ENCODE results near the gene PARP15. TPM values are rescaled to one million over a fixed set of nuclear protein-coding genes. Genes with fewer than 3 reads are reported as not detected.

Gene PARP15
- total RNA-seq, 1 experiment from 2014 or later = 0.24 TPM

DNA sequence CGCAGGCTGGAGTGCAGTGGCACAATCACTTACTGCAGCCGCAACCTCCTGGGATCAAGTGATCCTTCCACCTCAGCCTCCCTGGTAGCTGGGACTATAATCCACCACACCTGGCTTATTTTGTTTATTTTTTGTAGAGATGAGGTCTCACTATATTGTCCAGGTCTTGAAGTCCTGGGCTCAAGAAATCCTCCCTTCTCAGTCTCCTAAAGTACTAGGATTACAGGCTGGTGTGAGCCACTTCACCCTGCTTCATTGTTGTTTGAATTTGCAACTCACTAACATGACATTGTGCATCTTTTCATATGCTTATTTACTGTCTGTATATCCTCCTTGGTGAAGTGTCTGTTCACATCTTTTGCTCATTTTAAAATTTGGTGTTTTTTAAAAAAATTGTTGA, 10.1 kb downstream of the PARP15 start:
- Histone ChIP-seq H2AFZ (ENCODE audit: low read length) (no peak overlapping the region), H3K4ac (ENCODE audit: low read depth, low read length) (no peak overlapping the region), H3K18ac (ENCODE audit: insufficient read length, low read depth, low read length) (no peak overlapping the region), H3K9me3 (ENCODE audit: control insufficient read depth, low read depth, low read length) (no peaks in the 10 kb centered on the region), H3K27me3 (ENCODE audit: insufficient read depth, low read length) (no peaks in the 10 kb centered on the region), H2BK15ac (ENCODE audit: low read depth, low read length) (no peak overlapping the region), H3K23ac (ENCODE audit: insufficient read length, low read depth, low read length) (no peak overlapping the region), H2BK120ac (ENCODE audit: low read depth, low read length, poor library complexity, severe bottlenecking) (no peak overlapping the region), H3K4me2 (ENCODE audit: insufficient read depth, insufficient read length, low read length) (no peak overlapping the region), H3K9ac (ENCODE audit: extremely low read depth, insufficient read length, low read length) (no peak overlapping the region), H3K56ac (ENCODE audit: insufficient read length, low read depth, low read length) (no peak overlapping the region), H3T11ph (ENCODE audit: low read length) (no peak overlapping the region), H3K27ac (ENCODE audit: insufficient read length, low read depth, low read length) (no peak overlapping the region), H3K4me1 (ENCODE audit: insufficient read depth, low read length) (no peaks in the 10 kb centered on the region; the same call in 1 of the 2 replicates), H2BK12ac (ENCODE audit: insufficient read length, low read depth, low read length) (no peak overlapping the region), H4K91ac (ENCODE audit: insufficient read length, low read depth, low read length) (no peak overlapping the region), H3K79me1 (ENCODE audit: insufficient read depth, low read depth, low read length, poor library complexity, severe bottlenecking) (no peaks in the 10 kb centered on the region), H2BK20ac (ENCODE audit: low read depth, low read length, poor library complexity, severe bottlenecking) (no peak overlapping the region), H4K20me1 (ENCODE audit: control insufficient read depth, insufficient read depth, insufficient read length) (no peaks in the 10 kb centered on the region), H3K14ac (ENCODE audit: insufficient read depth, low read length) (no peak overlapping the region), H4K8ac (replicated peaks; ENCODE audit: insufficient read length, low read depth, low read length) (no peak overlapping the region), H2AK5ac (ENCODE audit: insufficient read length, low read length) (no peak overlapping the region), H3K23me2 (ENCODE audit: insufficient read length, low read depth, low read length, poor library complexity, severe bottlenecking) (no peaks in the 10 kb centered on the region), H2BK5ac (ENCODE audit: insufficient read length, low read length) (no peak overlapping the region), H3K79me2 (ENCODE audit: insufficient read depth, low read length) (no peaks in the 10 kb centered on the region), H4K5ac (ENCODE audit: insufficient read length, low read depth, low read length) (no peak overlapping the region)
- Mint-ChIP-seq H3K4me3 (no peak overlapping the region), H3K36me3 (ENCODE audit: insufficient read depth in 1 of 3, low read depth in 3 of 3) (peaks cover 6 to 11% (median 8%) of the 10 kb centered on the region in 3 experiments), H3K9me3 (peaks cover 13 to 20% of the 10 kb centered on the region in 2 experiments), H3K27me3 (ENCODE audit: low read depth) (no peaks in the 10 kb centered on the region), H3K4me1 (peaks cover 14 to 24% of the 10 kb centered on the region in 2 experiments), H3K27ac (no peak overlapping the region; a peak in 1 of 7 replicates)
- WGBS (ENCODE audit: extremely low coverage, insufficient read length, low lambda C conversion rate) = no CpG with 5 or more reads among the region's 2 CpGs
- no peak for DNase-seq
- TF ChIP-seq, protein P1, sequence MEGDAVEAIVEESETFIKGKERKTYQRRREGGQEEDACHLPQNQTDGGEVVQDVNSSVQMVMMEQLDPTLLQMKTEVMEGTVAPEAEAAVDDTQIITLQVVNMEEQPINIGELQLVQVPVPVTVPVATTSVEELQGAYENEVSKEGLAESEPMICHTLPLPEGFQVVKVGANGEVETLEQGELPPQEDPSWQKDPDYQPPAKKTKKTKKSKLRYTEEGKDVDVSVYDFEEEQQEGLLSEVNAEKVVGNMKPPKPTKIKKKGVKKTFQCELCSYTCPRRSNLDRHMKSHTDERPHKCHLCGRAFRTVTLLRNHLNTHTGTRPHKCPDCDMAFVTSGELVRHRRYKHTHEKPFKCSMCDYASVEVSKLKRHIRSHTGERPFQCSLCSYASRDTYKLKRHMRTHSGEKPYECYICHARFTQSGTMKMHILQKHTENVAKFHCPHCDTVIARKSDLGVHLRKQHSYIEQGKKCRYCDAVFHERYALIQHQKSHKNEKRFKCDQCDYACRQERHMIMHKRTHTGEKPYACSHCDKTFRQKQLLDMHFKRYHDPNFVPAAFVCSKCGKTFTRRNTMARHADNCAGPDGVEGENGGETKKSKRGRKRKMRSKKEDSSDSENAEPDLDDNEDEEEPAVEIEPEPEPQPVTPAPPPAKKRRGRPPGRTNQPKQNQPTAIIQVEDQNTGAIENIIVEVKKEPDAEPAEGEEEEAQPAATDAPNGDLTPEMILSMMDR (conservative IDR thresholded peaks at IDR 0.05) = no peak
